ENCODE data around the gene TNFRSF13B.

Gene TNFRSF13B

DNA sequence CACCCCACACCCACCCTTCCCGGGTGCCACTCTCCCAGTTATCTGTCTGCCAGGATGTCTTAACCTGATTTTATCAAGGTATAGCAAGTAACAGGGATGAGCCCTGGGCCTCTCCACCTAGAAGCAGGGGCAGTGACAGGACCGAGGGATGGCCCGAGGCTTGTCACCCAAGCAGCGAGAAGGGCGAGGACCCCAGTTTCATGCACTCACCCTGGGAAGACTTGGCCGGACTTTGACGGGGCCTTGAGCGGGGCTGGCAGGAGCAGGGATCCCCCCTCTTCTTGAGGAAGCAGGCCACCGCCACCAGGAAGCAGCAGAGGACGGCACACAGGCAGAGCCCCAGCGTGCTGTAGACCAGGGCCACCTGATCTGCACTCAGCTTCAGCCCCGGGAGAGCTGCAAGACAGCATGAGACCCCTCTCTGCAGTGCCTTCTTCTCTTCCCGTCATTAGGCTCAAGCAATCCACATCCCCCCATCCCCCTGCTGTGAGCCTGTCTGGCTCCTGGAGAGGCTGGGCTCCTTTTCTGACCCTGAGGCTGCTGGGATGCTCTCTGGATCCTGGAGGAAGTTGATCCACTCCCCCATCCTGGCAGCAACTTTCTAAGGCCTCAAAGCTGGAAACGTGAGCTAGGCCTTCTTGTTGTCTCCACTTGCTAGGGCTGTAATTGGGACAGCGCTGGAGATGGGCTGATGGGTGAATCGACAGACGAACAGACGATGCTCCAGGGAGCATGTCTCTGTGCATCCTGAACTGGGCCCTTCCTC is 31.6 kb downstream of the TNFRSF13B start:
- Mint-ChIP-seq H3K4me3 (no peak overlapping the region), H3K36me3 (ENCODE audit: low read depth) (no peaks in the 10 kb centered on the region)
- DNase-seq = no peak

DNA sequence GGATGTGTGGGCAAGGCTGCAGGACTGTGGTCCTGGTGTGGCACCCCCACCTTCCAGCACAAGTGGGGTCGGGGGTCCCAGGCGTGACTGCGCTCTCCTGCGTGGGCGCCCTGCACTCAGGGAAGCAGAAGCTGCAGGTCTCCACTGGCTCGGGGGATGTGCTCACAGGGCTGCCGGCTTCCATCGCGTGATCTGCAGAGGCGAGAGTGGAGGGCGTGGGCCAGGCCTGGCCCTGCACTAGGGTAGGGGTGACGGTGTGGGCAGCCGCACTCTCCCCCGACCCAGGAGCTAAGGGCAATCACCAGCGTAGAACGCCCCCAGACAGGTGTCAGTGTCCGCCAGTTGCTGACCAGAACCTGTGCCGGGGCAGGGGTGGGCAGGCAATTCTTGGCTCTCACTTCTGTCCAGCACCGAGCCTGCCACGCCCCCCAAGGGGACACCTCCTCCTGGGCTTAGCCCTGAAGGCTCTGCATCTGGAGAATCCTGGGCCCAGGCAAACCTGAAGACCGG is 32.3 kb downstream of the TNFRSF13B start:
- Mint-ChIP-seq H3K36me3 (ENCODE audit: low read depth) (no peaks in the 10 kb centered on the region), H3K4me1 (peaks cover 41% of the 10 kb centered on the region), H3K27ac (no peak overlapping the region), H3K27me3 (ENCODE audit: low read depth, poor library complexity) (peaks cover 38% of the 10 kb centered on the region), H3K9me3 (no peaks in the 10 kb centered on the region), H3K4me3 (no peak overlapping the region)
- TF ChIP-seq, protein P1, sequence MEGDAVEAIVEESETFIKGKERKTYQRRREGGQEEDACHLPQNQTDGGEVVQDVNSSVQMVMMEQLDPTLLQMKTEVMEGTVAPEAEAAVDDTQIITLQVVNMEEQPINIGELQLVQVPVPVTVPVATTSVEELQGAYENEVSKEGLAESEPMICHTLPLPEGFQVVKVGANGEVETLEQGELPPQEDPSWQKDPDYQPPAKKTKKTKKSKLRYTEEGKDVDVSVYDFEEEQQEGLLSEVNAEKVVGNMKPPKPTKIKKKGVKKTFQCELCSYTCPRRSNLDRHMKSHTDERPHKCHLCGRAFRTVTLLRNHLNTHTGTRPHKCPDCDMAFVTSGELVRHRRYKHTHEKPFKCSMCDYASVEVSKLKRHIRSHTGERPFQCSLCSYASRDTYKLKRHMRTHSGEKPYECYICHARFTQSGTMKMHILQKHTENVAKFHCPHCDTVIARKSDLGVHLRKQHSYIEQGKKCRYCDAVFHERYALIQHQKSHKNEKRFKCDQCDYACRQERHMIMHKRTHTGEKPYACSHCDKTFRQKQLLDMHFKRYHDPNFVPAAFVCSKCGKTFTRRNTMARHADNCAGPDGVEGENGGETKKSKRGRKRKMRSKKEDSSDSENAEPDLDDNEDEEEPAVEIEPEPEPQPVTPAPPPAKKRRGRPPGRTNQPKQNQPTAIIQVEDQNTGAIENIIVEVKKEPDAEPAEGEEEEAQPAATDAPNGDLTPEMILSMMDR (IDR thresholded peaks at IDR 0.05) = no peak
- no peak for DNase-seq

More for the DNA sequence above, 31.6 kb downstream of the TNFRSF13B start:
- Mint-ChIP-seq H3K27me3 (ENCODE audit: low read depth, poor library complexity) (peaks cover 40% of the 10 kb centered on the region), H3K9me3 (no peaks in the 10 kb centered on the region), H3K4me1 (peaks cover 41% of the 10 kb centered on the region), H3K27ac (no peak overlapping the region)
- TF ChIP-seq, protein P1 (IDR thresholded peaks at IDR 0.05) = no peak

DNA sequence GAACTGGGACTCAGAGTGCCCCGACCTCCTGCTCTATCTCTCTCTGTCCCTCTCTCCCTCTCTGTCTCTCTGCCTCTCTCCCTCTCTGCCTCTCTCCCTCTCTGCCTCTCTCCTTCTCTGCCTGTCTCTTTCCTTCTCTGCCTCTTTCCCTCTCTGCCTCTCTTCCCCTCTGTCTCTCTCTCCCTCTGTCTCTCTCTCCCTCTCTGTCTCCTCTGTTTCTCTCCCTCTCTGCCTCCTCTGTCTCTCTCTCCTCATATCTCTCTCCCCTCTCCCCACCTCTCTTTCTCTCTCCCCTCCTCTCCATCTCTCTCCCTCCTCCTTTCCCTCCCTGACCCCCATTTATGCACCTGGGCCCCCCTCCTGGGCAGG is 32.7 kb downstream of the TNFRSF13B start:
- no peaks in the 10 kb centered on the region for H3K9me3 Mint-ChIP-seq

DNA sequence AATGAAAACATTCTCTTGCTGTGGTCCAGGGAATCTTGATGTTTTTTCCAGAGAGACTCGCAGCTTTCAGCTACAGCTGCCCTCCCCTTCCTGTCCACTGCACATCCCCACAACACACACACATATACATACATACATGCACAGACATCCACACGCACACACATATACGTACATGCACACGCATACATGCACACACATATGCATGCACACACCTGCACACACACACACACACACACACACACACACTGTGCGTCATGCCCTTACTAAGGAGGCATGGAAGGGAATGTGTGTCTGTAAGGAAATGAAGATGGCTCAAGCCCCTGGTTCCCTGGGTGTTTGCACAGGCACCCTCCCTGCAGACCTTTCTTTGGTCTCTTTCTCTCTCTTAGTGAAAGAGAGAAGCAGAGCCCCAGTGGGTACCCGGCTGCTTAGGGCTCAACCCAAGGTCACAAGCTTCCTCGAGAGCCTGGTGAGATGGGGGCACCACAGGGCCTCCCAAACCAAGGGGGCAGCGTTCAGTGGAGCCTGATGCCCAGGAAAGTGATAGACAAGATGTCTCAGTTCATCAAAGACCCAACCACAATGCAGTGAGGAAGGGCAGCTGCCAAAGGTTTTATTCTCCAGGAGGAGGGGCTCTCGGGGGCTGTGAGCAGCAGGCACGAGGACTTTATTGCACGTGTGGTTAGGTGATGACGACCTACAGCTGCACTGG is 33.3 kb downstream of the TNFRSF13B start:
- Mint-ChIP-seq H3K4me1 (peaks cover 41% of the 10 kb centered on the region), H3K9me3 (no peaks in the 10 kb centered on the region), H3K27me3 (ENCODE audit: low read depth, poor library complexity) (peaks cover 28% of the 10 kb centered on the region), H3K4me3 (no peak overlapping the region), H3K36me3 (ENCODE audit: low read depth) (no peaks in the 10 kb centered on the region), H3K27ac (no peak overlapping the region)
- no peak for DNase-seq
- TF ChIP-seq, protein P1 (IDR thresholded peaks at IDR 0.05) = no peak

More for the DNA sequence above, 32.7 kb downstream of the TNFRSF13B start:
- H3K4me1 Mint-ChIP-seq = peaks cover 41% of the 10 kb centered on the region
- H3K27ac Mint-ChIP-seq = no peak overlapping the region
- no peak for DNase-seq
- peaks cover 33% of the 10 kb centered on the region for H3K27me3 Mint-ChIP-seq (ENCODE audit: low read depth, poor library complexity)
- TF ChIP-seq, protein P1 (IDR thresholded peaks at IDR 0.05) = no peak
- no peak overlapping the region for H3K4me3 Mint-ChIP-seq
- H3K36me3 Mint-ChIP-seq (ENCODE audit: low read depth) = no peaks in the 10 kb centered on the region

DNA sequence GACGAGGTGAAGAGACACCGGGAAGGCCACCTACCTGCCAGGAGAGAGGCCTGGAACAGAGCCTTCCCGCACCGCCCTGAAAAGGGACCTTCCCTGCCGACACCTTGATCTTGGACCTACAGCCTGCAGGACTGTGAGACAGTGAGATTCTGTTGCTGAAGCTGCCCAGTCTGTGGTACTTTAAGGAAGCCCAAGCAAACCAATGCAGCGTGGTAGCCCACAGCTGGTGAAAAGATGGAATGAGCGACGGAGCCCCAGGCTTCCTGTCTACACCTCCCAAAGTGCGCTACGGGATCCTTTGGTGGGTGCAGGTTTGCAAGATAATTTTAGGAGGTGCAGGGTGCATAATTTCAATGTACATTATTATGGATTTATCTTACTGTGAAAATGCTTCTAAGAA is 33.9 kb downstream of the TNFRSF13B start:
- H3K36me3 Mint-ChIP-seq (ENCODE audit: low read depth) = no peaks in the 10 kb centered on the region
- H3K27me3 Mint-ChIP-seq (ENCODE audit: low read depth, poor library complexity) = peaks cover 24% of the 10 kb centered on the region
- H3K4me1 Mint-ChIP-seq = peaks cover 41% of the 10 kb centered on the region
- H3K27ac Mint-ChIP-seq = no peak overlapping the region
- no peak for DNase-seq
- no peak overlapping the region for H3K4me3 Mint-ChIP-seq
- H3K9me3 Mint-ChIP-seq = no peaks in the 10 kb centered on the region
- TF ChIP-seq, protein P1 (IDR thresholded peaks at IDR 0.05) = no peak
